HG03442 (cell line): Measurements from ENCODE around the gene SF3A2.

Experiments used
- ATAC-seq: cut with Tn5 transposase; IDR thresholded peaks from one replicate; pipeline ENCODE4 v1.9.1; 2021; ENCODE audit warnings: mild to moderate bottlenecking, moderate library complexity; ENCODE audit not compliant: unreplicated experiment

The SF3A2 gene

DNA sequence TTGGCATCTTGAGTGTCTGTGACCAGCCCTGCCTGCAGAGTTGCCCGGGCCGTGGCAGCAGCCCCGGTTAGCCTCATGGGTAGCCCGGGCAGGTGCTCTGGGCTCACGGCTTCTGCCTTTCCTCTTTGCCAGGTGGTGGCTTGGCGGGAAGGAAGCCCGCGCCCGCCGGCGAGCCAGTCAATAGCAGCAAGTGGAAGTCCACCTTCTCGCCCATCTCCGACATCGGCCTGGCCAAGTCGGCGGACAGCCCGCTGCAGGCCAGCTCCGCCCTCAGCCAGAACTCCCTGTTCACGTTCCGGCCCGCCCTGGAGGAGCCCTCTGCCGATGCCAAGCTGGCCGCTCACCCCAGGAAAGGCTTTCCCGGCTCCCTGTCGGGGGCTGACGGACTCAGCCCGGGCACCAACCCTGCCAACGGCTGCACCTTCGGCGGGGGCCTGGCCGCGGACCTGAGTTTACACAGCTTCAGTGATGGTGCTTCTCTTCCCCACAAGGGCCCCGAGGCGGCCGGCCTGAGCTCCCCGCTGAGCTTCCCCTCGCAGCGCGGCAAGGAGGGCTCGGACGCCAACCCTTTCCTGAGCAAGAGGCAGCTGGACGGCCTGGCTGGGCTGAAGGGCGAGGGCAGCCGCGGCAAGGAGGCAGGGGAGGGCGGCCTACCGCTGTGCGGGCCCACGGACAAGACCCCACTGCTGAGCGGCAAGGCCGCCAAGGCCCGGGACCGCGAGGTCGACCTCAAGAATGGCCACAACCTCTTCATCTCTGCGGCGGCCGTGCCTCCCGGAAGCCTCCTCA, 10.4 kb upstream of the SF3A2 start:
- ATAC-seq: no peak

DNA sequence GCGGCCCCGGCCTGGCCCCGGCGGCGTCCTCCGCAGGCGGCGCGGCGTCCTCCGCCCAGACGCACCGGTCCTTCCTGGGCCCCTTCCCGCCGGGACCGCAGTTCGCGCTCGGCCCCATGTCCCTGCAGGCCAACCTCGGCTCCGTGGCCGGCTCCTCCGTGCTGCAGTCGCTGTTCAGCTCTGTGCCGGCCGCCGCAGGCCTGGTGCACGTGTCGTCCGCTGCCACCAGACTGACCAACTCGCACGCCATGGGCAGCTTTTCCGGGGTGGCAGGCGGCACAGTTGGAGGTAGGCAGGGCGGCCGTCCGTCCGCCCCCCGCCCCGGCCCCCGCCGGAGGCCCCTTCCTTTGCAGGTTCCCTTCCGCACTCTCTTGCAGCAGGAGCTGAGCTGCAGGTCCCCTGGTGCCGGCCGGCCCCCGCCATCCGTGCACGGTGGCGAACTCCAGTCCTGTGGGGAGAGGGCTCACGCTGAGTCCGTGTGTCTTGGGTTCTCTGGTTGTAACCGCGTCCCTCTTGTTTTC, 9.7 kb upstream of the SF3A2 start:
- ATAC-seq: no peak

DNA sequence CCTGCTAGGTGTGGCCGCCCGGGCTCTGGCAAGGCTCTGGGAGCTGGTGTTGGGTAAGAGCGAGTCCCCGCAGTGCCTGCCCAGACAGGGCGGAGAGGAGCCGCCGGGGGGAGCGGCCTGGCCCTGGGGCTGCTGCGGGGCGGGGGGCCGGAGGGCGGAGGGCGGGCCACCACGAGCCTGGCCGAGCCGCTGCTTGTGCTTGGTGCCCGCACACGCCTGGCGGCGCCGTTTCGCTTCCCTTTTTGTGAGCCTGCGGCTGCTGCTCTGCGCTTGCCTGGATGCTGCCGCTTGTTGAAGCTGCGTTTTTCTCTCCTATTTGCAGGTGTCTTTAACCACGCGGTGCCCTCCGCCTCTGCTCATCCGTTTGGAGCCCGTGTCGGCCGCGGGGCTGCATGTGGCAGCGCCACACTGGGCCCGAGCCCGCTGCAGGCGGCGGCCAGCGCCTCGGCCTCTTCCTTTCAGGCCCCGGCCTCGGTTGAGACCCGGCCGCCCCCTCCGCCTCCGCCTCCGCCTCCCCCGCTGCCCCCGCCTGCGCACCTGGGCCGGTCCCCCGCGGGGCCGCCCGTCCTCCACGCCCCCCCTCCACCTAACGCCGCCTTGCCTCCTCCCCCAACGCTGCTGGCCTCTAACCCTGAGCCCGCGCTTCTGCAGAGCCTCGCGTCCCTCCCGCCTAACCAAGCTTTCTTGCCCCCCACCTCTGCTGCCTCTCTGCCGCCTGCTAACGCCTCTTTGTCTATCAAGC, 9.0 kb upstream of the SF3A2 start:
- no peak for ATAC-seq

DNA sequence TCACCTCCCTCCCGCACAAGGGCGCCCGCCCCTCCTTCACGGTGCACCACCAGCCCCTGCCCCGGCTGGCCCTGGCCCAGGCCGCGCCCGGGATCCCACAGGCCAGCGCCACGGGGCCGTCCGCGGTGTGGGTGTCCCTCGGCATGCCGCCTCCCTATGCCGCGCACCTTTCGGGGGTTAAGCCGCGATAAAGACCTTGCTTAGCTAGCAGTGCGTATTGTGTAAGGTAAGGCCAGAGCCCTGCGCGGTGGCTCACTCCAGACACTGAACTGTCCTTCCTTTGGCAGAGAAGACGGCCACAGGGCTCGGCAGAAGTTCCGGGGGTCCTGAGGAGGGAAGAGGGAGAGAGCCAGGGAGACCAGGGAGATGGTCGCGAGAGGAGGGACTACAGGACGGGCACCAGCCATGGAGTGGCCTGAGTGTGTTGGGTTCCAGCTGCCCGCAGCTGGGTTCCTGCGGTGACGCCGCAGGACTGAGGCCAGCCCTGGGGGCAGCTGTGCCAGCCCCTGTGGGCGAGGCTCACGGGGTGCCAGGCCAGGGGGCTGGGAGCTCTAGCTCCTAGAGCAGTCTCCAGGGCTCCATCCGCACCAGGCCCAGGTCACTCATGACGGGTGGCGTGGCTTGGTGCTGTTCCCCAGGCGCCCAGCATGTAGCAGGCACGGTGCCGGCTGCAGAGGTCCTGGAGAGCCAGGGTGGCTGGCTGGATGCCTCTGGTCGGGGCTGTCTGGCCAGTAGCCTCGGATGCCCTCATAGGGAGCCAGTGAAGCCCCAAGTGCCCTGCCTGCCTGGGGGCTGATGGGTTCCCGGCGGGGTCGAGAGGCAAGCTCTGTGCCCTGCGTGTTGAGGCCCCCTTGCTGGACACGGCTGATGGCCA, 8.2 kb upstream of the SF3A2 start:
- no peak for ATAC-seq

DNA sequence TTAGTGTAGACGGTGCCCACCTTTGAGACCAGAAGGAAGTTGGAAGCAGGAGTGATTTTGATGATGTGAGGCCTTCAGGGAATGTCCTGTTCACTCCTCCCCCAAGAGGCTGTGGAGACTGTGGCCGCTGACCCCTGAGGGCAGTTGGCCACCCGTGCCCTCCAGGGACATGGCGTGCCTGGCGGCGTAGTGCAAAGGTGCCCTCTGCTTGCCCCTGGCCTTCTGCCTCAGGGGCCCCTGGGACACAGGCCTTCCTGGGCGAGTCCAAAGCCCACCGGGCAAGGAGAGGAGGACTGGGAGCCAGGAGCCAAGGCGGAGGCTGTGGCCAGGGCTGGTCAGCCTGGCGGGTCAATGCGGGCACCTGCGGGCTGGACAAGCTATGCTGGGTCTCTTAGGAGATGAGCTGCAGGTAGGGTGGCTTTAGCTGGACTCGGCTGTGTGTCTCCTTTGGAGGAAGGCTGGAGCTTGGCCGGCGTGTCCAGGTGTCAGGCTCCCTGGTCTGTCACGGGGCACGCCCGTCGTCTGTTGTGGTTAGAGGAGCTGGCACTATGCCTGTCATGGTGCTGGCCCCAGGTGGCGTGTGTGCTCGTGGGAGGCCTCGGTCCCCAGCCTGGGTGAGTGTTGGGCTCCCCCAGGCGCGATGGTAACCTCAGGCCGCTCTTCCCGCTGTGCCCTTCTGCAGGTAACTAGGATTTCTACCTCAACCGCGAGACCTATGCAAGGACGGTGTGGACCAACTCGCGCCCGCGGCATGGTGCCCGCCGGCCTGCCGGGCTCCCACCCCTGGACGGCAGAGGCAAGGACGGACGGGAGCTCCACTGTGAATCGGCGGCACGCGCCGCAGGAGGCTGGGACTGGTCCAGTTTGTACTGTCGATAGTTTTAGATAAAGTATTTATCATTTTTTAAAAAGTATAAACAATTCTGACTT, 7.3 kb upstream of the SF3A2 start:
- ATAC-seq: no peak

DNA sequence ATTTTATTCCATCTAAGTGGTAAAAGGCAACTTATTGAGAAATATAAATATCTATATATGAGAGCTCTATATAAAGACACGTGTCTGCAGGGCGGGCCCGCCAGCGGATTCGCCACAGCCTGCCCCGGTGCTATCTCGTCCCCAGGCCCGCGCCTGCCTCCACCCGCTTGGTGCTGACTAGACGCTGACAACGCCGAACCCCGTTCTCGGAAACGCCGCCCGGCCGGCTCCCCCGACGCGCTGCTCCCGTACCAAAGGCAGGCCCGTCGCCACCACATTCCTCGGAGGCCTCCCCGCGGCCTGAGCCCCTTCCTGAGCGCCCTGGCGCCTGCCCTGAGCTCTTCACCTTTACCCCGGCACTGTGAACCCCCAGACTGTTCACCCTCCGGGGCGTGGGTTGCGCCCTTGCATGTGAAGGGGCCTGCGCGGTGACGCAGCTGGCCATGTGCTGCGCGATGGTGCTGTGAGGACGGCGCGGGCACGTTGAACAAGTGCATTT, 6.5 kb upstream of the SF3A2 start:
- ATAC-seq: no peak

DNA sequence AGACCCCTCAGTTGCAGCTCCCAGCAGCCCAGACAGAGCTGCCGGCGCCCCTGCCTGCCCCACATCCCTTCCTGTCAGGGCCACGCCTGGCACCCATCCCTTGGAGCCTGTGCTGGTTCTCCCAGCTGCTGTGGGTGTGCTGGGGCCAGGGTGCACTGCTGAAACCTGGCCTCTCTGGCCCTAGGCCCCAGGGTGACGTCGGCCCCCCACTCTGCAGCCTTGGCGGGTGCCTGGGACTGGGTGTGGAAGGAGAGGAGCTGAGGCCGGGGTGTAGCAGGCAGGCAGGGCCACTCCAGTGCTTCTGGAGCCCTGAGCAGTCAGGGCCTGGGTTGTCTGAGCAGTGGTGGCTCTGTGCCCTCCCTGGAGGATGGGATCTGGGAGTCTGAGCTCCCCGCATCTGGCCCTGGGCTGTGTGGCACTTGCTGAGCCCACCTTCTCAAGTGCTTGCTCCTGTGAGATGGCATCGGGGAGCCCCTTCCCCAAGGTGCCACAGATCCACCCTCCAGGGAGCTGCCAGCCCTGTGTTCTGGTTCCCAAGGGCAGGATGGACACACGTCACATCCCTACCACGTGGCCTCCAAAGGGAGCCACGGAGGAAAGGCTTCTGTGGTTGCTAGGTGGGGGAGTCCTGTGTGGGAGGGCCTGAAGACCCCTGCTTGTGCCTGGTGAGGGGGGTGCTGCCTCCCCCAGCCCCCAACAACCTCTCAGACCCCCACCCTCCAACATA, 5.7 kb upstream of the SF3A2 start:
- no peak for ATAC-seq

DNA sequence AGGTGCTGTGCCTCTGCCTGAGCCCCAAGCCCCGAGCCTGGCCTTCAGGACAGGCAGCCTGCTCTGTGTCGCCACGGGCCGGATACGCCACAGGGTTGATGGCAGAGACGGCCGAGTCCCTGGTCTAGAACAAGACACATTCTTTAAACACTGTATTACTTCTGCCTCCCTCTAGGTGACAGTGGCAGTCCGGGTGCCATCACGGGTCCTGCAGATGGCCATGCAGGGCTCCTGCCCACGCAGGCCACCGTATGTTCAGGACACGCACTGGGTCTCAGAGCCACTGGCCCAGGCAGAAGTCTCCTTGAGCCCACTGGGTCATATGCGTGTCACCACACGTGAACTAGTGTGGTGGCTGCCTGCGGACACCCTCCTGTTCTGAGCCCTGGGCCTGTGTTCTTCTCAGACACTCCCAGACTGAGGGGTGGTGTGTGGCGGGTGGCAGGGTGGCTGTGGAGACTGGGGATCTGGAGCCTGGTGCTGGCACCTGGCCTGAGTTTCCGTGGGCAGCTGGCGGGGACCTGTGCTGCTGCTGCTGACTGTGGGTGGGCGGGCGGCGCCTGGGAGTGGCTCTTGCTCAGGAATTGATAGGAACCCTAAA, 4.9 kb upstream of the SF3A2 start:
- no peak for ATAC-seq

DNA sequence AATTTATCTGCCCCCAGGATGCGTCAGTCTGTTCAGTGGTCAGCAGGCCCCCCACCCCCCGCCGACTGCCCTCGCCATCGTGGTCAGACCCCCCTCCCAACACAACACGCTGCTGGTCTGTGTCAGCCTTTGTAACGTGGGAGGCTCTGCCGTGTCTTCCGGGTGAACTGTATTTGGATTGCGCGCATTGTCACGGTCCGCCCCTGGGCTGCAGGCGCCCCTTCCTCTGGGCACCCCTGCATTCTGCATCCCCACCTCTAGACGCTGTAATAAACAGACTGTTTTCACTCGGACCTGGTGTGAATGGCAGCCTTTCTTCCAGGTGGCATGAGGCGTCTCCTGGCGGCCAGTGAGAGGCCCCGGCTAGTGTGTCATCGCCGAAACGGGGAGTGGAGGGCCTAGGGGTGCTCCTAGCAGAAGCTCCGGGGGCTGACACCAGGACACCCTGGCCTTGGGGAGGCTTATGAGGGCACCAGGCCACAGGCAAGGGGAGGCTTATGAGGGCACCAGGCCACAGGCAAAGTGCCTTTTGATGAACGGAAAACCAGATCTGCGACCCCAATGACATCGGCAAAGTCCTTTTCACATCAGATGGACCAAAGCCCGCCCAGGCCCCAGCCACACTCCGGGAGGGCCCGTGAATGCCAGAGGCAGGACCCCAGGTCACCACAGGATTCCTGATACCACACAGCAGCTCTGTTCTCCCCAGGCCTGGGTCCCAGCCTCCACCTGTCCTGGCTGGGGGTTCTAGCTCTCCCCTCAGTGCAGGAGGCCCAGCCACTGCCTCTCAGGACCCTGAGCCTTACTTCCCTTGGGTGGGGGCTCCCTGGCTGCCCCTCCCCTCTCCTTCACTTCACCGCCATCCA, 4.1 kb upstream of the SF3A2 start:
- ATAC-seq: no peak

DNA sequence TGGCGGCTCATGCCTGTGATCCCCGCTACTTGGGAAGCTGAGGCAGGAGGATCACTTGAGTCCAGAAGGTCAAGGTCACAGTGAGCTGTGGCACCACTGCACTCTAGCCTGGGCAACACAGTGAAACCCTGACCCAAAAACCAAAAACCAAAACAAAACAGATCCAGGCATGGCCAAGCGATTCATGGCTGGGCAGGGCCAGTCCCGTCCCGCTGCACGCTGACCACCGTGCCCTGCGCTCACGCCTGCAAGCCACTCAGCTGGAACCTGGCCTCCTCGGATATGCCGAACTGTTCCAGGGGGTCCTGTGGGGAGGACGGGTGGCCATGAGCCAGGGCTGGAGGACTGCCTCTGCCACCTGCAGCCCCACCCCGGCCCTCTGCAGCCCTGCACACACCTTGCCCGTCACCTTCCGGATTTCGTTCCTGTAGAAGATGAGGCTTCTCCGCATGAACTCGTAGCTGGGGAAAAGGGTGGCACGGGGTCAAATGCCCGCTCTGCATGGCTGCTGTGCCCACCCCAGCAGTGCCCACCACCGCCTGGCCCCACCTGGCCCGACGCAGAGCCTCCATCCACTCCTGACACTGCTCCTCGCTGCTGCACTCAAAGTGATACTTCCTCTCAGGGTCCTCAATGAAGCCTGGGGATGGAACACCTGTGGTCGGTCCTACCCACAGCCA, 2.9 kb upstream of the SF3A2 start:
- no peak for ATAC-seq

DNA sequence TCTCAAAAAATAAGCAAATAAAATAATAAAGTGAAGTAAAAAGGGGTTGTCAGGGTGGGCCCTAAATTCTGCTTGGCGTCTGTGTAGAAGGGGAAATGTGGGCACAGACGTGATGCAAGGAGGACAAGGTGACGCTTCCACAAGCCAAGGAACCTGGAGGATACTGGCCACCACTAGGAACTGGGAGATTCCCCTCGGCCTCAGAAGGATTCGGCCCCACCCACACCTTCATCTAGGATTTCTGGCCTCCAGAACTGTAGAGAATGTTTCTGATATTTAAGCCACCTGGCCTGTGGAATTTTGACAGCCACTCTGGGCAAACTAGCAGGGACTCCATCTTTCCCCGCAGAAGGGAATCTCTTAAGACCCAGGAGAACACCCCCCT, 1.6 kb upstream of the SF3A2 start:
- ATAC-seq: no peak

DNA sequence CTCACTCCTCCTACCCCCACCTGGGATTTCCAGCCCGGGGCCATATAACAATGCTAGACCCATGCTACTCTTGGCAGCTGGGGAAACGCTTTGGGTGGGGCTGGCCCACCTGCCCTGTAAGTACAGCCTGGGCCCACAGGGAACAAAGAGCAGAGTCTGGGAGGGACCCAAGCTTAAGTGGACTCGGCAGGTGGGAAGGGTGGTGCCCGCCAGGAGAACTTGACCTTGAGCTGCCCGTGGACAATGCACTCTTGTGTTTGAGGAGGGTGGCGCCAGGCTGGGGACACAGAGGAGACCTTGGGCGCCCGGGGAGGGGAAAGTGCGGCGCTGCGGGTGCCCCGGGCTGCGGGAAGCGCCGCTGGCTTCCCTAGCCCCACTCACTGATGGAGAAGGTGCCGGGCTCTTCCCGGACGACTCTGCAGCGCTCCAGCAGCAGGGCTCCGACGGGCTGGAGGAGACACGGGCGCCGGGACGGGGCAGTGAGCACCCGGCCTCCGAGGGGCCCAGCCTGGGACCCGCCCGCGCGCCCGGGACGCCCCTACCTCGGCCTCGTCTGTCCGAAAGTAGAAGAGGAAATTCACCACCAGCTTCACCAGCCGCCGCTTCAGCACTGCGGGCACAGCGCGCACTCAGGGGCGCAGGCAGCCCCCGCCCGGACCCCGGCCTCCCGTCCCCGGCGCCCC, 1.1 kb upstream of the SF3A2 start:
- ATAC-seq: peak; percentile 11

DNA sequence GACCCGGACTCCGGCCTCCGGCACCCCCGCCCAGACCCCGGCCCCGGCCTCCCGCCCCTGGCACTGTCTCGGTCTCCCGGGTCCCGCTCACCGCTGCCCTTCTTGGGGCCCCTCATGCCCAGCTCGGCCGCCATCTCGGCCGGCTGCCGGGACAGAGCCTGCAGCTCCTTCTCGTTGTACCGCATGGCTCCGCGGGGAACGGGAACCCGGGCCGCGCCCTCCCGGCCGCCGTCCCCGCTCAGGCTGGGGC, 635 bp upstream of the SF3A2 start:
- no peak for ATAC-seq

DNA sequence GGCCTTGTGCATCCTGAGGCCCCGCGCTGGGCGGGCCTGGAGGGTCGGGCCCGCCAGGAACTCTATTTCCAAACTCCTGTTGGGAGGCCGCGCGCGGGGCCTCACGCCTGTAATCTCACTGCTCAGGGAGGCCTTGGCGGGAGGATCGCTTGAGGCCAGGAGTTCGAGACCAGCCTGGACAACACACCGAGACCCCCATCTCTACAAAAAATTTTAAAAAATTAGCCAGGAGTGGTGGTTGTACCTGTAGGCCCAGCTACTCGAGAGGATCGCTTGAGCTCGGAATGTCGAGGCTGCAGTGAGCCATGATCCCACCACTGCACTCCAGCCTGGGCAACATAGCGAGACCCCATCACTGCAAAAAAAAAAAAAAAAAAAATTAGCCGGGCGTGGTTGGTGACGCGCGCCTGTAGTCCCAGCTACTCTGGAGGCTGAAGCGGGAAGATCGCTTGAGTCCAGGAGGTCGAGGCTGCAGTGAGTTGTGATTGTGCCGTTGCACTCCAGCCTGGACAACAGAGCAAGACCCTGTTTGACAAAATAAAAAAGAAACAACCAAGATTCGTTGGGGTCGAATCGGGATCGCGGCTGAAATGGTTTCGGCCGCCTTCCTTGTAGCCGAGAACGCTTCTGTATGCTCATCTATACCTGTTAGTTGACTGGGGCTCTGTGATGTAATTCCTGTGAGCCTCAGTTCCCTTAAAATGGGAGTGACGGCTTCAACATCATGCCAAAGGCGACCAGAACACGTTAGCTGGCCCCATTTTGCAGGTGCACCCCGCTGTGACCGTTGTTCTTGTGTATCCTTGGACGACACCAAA, 636 bp downstream of the SF3A2 start:
- no peak for ATAC-seq

DNA sequence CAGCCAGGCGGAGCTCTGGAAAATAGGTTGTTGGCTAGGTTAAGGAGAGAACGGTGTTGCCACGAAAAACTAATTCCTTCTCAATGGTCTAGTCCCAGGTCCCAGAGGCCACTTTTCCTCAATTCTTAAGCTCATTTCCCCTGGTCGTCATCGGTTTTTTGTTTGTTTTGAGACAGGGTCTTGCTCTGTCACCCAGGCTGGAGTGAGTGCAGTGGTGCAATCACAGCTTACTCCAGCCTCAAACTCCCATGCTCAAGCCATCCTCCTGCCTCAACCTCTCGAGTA, 1.2 kb downstream of the SF3A2 start:
- ATAC-seq: no peak

DNA sequence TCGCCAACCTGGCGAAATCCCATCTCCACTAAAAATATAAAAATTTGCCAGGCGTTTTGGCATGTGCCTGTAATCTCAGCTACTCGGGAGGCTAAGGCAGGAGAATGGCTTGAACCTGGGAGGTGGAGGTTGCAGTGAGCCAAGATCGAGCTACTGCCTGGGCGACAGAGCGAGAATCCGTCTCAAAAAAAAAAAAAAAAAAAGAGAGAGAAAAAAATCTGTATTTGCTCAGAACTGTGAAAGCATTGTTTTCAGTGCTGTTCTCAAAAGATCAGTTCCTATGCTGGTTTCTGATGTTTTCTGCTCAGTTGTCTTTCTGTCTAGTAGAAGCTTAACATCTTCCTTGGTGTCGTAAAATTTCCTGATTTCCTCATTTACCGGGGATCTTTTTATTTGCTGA, 2.5 kb downstream of the SF3A2 start:
- ATAC-seq: no peak
